Measurements from ENCODE around the gene LIPA. TPM values are rescaled to one million over a fixed set of nuclear protein-coding genes. Genes with fewer than 3 reads are reported as not detected.

LIPA gene
- total and polyA plus RNA-seq, 2 of the 4 experiments (the other 2 are of a cell fraction): 23.1 to 31.9 TPM

GRCh38 chr10:89236226-89236797 is 15.3 kb downstream of the LIPA start:
- no peak overlapping the region for H3K27ac ChIP-seq (ENCODE audit: insufficient read depth, low read length)
- no peak overlapping the region for H3K4me3 ChIP-seq (ENCODE audit: insufficient read depth, low read depth, low read length)
- H3K4ac ChIP-seq (ENCODE audit: low read depth, low read length): no peak overlapping the region
- H2BK20ac ChIP-seq (ENCODE audit: low read depth, low read length): no peak overlapping the region
- H3K36me3 ChIP-seq (ENCODE audit: control insufficient read depth, insufficient read depth, low read length): no peaks in the 10 kb centered on the region
- no peak overlapping the region for H4K5ac ChIP-seq (ENCODE audit: low read depth, low read length)
- H2BK5ac ChIP-seq (ENCODE audit: low read depth, low read length, poor library complexity, severe bottlenecking): no peak overlapping the region
- H3K14ac ChIP-seq (replicated peaks; ENCODE audit: low read depth, low read length): no peak overlapping the region
- no peak overlapping the region for H3K23ac ChIP-seq (ENCODE audit: low read depth, low read length)
- H3K56ac ChIP-seq (ENCODE audit: extremely low read depth, insufficient read depth, low read length): no peak overlapping the region
- no peaks in the 10 kb centered on the region for H3K27me3 ChIP-seq (ENCODE audit: control insufficient read depth, insufficient read depth, low read length)
- no peak overlapping the region for H2BK120ac ChIP-seq (ENCODE audit: low read depth, low read length)
- H3K79me1 ChIP-seq (ENCODE audit: low read depth in 1 of 2, low read length in 2 of 2): no peaks in the 10 kb centered on the region
- H3K4me2 ChIP-seq (ENCODE audit: low read depth, low read length): no peak overlapping the region
- no peak overlapping the region for H4K8ac ChIP-seq (ENCODE audit: low read depth in 2 of 2, low read length in 2 of 2)
- no peak overlapping the region for H2AK9ac ChIP-seq (replicated peaks; ENCODE audit: low read depth, low read length, poor library complexity)
- dilution Hi-C loops (cut with HindIII; ENCODE audit: low sequenced_read_pairs, unreplicated experiment) (no loop called here), intact Hi-C loops (cut with micrococcal nuclease) (no loop called here), in situ Hi-C loops (cut with MboI; ENCODE audit: low sequenced_read_pairs) (no loop called here)
- POLR2A ChIA-PET (ENCODE audit: unreplicated experiment): no interaction called here
- TF ChIP-seq SMC3 (IDR thresholded peaks at IDR 0.05; ENCODE audit: low read depth, low read length): no peak
- TF ChIP-seq, protein P1, sequence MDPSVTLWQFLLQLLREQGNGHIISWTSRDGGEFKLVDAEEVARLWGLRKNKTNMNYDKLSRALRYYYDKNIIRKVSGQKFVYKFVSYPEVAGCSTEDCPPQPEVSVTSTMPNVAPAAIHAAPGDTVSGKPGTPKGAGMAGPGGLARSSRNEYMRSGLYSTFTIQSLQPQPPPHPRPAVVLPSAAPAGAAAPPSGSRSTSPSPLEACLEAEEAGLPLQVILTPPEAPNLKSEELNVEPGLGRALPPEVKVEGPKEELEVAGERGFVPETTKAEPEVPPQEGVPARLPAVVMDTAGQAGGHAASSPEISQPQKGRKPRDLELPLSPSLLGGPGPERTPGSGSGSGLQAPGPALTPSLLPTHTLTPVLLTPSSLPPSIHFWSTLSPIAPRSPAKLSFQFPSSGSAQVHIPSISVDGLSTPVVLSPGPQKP (IDR thresholded peaks at IDR 0.05; ENCODE audit: borderline replicate concordance, low read depth, low read length): no peak
- H3K9me3 ChIP-seq (ENCODE audit: control insufficient read depth, insufficient read depth, low read length): no peaks in the 10 kb centered on the region
- H3K4me1 ChIP-seq (ENCODE audit: control insufficient read depth, insufficient read depth, low read length): no peaks in the 10 kb centered on the region
- H3K18ac ChIP-seq (ENCODE audit: low read depth, low read length): no peak overlapping the region
- no peak overlapping the region for H3K9ac ChIP-seq (ENCODE audit: low read depth, low read length)
- H3K9me1 ChIP-seq (ENCODE audit: insufficient read depth, low read length): peaks cover 5% of the 10 kb centered on the region; the same call in 1 of the 2 replicates
- WGBS, 2 experiments (ENCODE audit: extremely low coverage in 2 of 2, insufficient read length in 1 of 2): no CpG with 5 or more reads among the region's 4 CpGs
- no peak overlapping the region for H2BK15ac ChIP-seq (ENCODE audit: low read depth, low read length)
- H2AK5ac ChIP-seq (ENCODE audit: low read depth, low read length): no peak overlapping the region
- no peak overlapping the region for H2AFZ ChIP-seq (replicated peaks; ENCODE audit: low read length, poor library complexity)
- DNase-seq: no peak
- no TSS peak for BruUV-seq (replicated peaks)
- H4K20me1 ChIP-seq (ENCODE audit: insufficient read depth, low read length): no peaks in the 10 kb centered on the region
- no peak for ATAC-seq (ENCODE audit: low read depth)
- CTCF ChIA-PET: no interaction called here
- no peak overlapping the region for H4K91ac ChIP-seq (ENCODE audit: insufficient read depth, low read depth, low read length)

Data from IMR-90 (cell line).